HEK293 (cell line): Measurements from ENCODE around the gene RBMS1.

ENCODE experiments used
- CTCF ChIA-PET: fragments of 350-600 bp; formaldehyde crosslinking; extraction: SDS; loops from one replicate; lab custom pipeline; 2021; ENCODE audit warnings: antibody characterized with exemption; lab: Yijun Ruan, JAX
- POLR2A ChIA-PET: fragments of 300-600 bp; formaldehyde crosslinking; extraction: SDS; loops from one replicate; lab custom pipeline; 2020; ENCODE audit warnings: antibody characterized with exemption, inconsistent platforms; lab: Yijun Ruan, JAX
- H3K27ac ChIP-seq: fragments of 200-500 bp; sonication (Bioruptor generic); 2 replicates; pipeline ENCODE4 v1.5.1; 2014; ENCODE audit warnings: low read depth, low read length, control low read depth, inconsistent platforms; ENCODE audit errors: extremely low read depth
- H3K36me3 ChIP-seq, 2 experiments: fragments of 200-500 bp in 1 of 2; sonication (Bioruptor generic) in 1 of 2; 1 replicate in 1 of 2; 2 replicates in 1 of 2; pipeline ENCODE4 v1.5.1; 2014 to 2017; ENCODE audit warnings: inconsistent platforms in 2 of 2, low read length in 2 of 2; ENCODE audit not compliant: control insufficient read depth in 2 of 2, insufficient read depth in 1 of 2
- H3K4me1 ChIP-seq: fragments of 200-500 bp; sonication (Bioruptor generic); 2 replicates; pipeline ENCODE4 v1.5.1; 2014; ENCODE audit warnings: mild to moderate bottlenecking, low read length, inconsistent platforms; ENCODE audit not compliant: control insufficient read depth, insufficient read depth
- H3K4me3 ChIP-seq: 2 replicates; pipeline ENCODE4 v1.5.1; 2011; ENCODE audit warnings: low read depth, mild to moderate bottlenecking, control low read depth, low read length, moderate library complexity
- H3K9me3 ChIP-seq: fragments of 200-500 bp; sonication (Bioruptor generic); 2 replicates; pipeline ENCODE4 v1.5.1; 2014; ENCODE audit warnings: low read depth, low read length, inconsistent platforms; ENCODE audit not compliant: control insufficient read depth, insufficient read depth
- ATF2 ChIP-seq: fragments of 450-650 bp; formaldehyde crosslinking; IDR thresholded peaks from 2 replicates; pipeline ENCODE4 v1.5.1; 2016; ENCODE audit warnings: missing biosample characterization, missing genetic modification characterization, low read depth
- BCL6B ChIP-seq: fragments of 450-650 bp; formaldehyde crosslinking; IDR thresholded peaks from 2 replicates; pipeline ENCODE4 v1.5.1; 2017; ENCODE audit warnings: missing biosample characterization, missing genetic modification characterization
- MEIS1 ChIP-seq: sonication (generic); formaldehyde crosslinking; IDR thresholded peaks from 2 replicates; pipeline ENCODE4 v1.8.1; 2022; ENCODE audit warnings: missing genetic modification reagents, mild to moderate bottlenecking, borderline replicate concordance
- OSR2 ChIP-seq: fragments of 450-650 bp; formaldehyde crosslinking; IDR thresholded peaks from 2 replicates; pipeline ENCODE4 v1.5.1; 2016; ENCODE audit warnings: missing biosample characterization, missing genetic modification characterization
- SP2 ChIP-seq: fragments of 450-650 bp; formaldehyde crosslinking; IDR thresholded peaks from 2 replicates; pipeline ENCODE4 v1.5.1; 2016; ENCODE audit warnings: missing biosample characterization, missing genetic modification characterization
- ZBTB48 ChIP-seq: fragments of 450-650 bp; formaldehyde crosslinking; IDR thresholded peaks from 2 replicates; pipeline ENCODE4 v1.5.1; 2016; ENCODE audit warnings: missing biosample characterization, missing genetic modification characterization
- ZBTB8A ChIP-seq: fragments of 450-650 bp; formaldehyde crosslinking; IDR thresholded peaks from 2 replicates; pipeline ENCODE4 v1.5.1; 2016; ENCODE audit warnings: missing biosample characterization, missing genetic modification characterization
- ZIC2 ChIP-seq: fragments of 450-650 bp; formaldehyde crosslinking; IDR thresholded peaks from 2 replicates; pipeline ENCODE4 v1.5.1; 2016; ENCODE audit warnings: missing biosample characterization, missing genetic modification characterization
- ZNF133 ChIP-seq: fragments of 450-650 bp; formaldehyde crosslinking; IDR thresholded peaks from 2 replicates; pipeline ENCODE4 v1.5.1; 2016; ENCODE audit warnings: missing biosample characterization, missing genetic modification characterization
- ZNF157 ChIP-seq: fragments of 450-650 bp; formaldehyde crosslinking; IDR thresholded peaks from 2 replicates; pipeline ENCODE4 v1.5.1; 2016; ENCODE audit warnings: missing biosample characterization, missing genetic modification characterization
- ZNF18 ChIP-seq: fragments of 450-650 bp; formaldehyde crosslinking; IDR thresholded peaks from 2 replicates; pipeline ENCODE4 v1.5.1; 2016; ENCODE audit warnings: missing biosample characterization, missing genetic modification characterization
- ZNF366 ChIP-seq: fragments of 450-650 bp; formaldehyde crosslinking; conservative IDR thresholded peaks from 2 replicates; pipeline ENCODE4 v1.5.1; 2016; ENCODE audit warnings: missing biosample characterization, missing genetic modification characterization
- ZNF404 ChIP-seq: fragments of 450-650 bp; formaldehyde crosslinking; IDR thresholded peaks from 2 replicates; pipeline ENCODE4 v1.5.1; 2017; ENCODE audit warnings: missing biosample characterization, missing genetic modification characterization
- ZNF433 ChIP-seq: fragments of 450-650 bp; formaldehyde crosslinking; IDR thresholded peaks from 2 replicates; pipeline ENCODE4 v1.5.1; 2016; ENCODE audit warnings: missing biosample characterization, missing genetic modification characterization, low read depth
- ZNF529 ChIP-seq: fragments of 450-650 bp; formaldehyde crosslinking; IDR thresholded peaks from 2 replicates; pipeline ENCODE4 v1.5.1; 2017; ENCODE audit warnings: missing genetic modification characterization, missing biosample characterization; ENCODE audit not compliant: insufficient replicate concordance
- ZNF610 ChIP-seq: fragments of 450-650 bp; formaldehyde crosslinking; IDR thresholded peaks from 2 replicates; pipeline ENCODE4 v1.5.1; 2016; ENCODE audit warnings: missing biosample characterization, missing genetic modification characterization, borderline replicate concordance
- ZNF621 ChIP-seq: fragments of 450-650 bp; formaldehyde crosslinking; IDR thresholded peaks from 2 replicates; pipeline ENCODE4 v1.5.1; 2017; ENCODE audit warnings: missing biosample characterization, missing genetic modification characterization
- ZNF624 ChIP-seq: fragments of 450-650 bp; formaldehyde crosslinking; IDR thresholded peaks from 2 replicates; pipeline ENCODE4 v1.5.1; 2017; ENCODE audit warnings: missing biosample characterization, missing genetic modification characterization
- ZNF645 ChIP-seq: fragments of 450-650 bp; formaldehyde crosslinking; IDR thresholded peaks from 2 replicates; pipeline ENCODE4; 2016; ENCODE audit warnings: missing biosample characterization, missing genetic modification characterization
- ZNF768 ChIP-seq: fragments of 450-650 bp; formaldehyde crosslinking; IDR thresholded peaks from 2 replicates; pipeline ENCODE4 v1.5.1; 2018; ENCODE audit warnings: missing biosample characterization, mild to moderate bottlenecking, missing genetic modification characterization
- ZNF785 ChIP-seq: fragments of 450-650 bp; formaldehyde crosslinking; IDR thresholded peaks from 2 replicates; pipeline ENCODE4 v1.5.1; 2016; ENCODE audit warnings: missing biosample characterization, missing genetic modification characterization
- ZNF837 ChIP-seq: fragments of 450-650 bp; formaldehyde crosslinking; IDR thresholded peaks from 2 replicates; pipeline ENCODE4 v1.5.1; 2016; ENCODE audit warnings: missing biosample characterization, missing genetic modification characterization
- ZSCAN23 ChIP-seq: fragments of 450-650 bp; formaldehyde crosslinking; IDR thresholded peaks from 2 replicates; pipeline ENCODE4 v1.5.1; 2016; ENCODE audit warnings: missing biosample characterization, missing genetic modification characterization

RBMS1 gene

DNA sequence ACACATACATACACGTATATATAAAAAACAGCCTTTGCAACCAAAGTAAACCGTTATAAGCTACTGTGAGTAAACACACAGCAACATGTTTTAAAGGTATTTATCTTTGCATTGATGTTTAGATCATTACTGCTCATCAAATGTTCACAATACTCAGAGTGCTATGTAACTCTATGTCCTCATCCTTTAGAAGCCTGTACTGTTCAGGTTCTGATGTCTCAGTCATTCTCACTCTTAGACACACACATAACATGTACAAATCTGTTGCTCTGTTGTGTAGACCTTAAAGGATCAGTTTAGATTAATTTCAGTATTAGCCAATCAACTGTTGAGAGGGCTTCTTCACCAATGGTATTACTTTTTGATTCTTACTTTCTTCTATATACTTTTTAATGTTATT lies 153.9 kb downstream of the RBMS1 start:
- H3K4me1 ChIP-seq, result peaks cover 11% of the 10 kb centered on the region
- ChIA-PET CTCF (interaction anchor here (0.6 kb wide), 1 partner anchor 66 kb away, joined by 4 read pairs; no protein-coding TSS in a partner anchor), POLR2A (no interaction called here)
- H3K4me3 ChIP-seq, result no peak overlapping the region
- no peaks in the 10 kb centered on the region for H3K9me3 ChIP-seq
- H3K27ac ChIP-seq, result no peak overlapping the region
- no peaks in the 10 kb centered on the region for H3K36me3 ChIP-seq
- TF ChIP-seq ZNF366 (tag by site-specific recombination), result no peak
- TF ChIP-seq ZNF133 (tag by site-specific recombination), result no peak
- TF ChIP-seq ZNF621 (tag by site-specific recombination), result no peak
- TF ChIP-seq OSR2, result no peak
- TF ChIP-seq ZNF624 (tag by site-specific recombination), result no peak
- TF ChIP-seq ZNF768 (tag by site-specific recombination), result no peak
- no peak for TF ChIP-seq ATF2
- no peak for TF ChIP-seq ZNF610 (tag by site-specific recombination)
- no peak for TF ChIP-seq ZNF529 (tag by site-specific recombination)
- TF ChIP-seq SP2 (tag by site-specific recombination), result no peak

- Histone ChIP-seq H3K4me1 (peaks cover 11% of the 10 kb centered on the region), H3K4me3 (no peak overlapping the region), H3K36me3 (no peaks in the 10 kb centered on the region), H3K9me3 (no peaks in the 10 kb centered on the region), H3K27ac (no peak overlapping the region)
- ChIA-PET CTCF (interaction anchor here (2.5 kb wide), 1 partner anchor 14 kb away, joined by 11 read pairs; no protein-coding TSS in a partner anchor), POLR2A (interaction anchor here (0.8 kb wide), 1 partner anchor 14 kb away, joined by 3 read pairs; no protein-coding TSS in a partner anchor)
- TF ChIP-seq ZNF18 (tag by site-specific recombination) (no peak), BCL6B (tag by site-specific recombination) (no peak), ZSCAN23 (tag by site-specific recombination) (no peak), ZBTB8A (tag by site-specific recombination) (no peak), ZNF785 (tag by site-specific recombination) (no peak), ZNF433 (no peak), ZIC2 (tag by site-specific recombination) (no peak), ZNF404 (tag by site-specific recombination) (no peak), MEIS1 (no peak), ZBTB48 (tag by site-specific recombination) (no peak), ZNF157 (tag by site-specific recombination) (no peak), ZNF645 (tag by site-specific recombination) (no peak), ZNF837 (no peak)
These were observed 154.5 kb downstream of the RBMS1 start for GRCh38 chr2:160338901-160339685.
